Activated naive CD4-positive, alpha-beta T cell treated with anti-CD3 and anti-CD28 coated beads, Interleukin-2, amount 10 ng/mL, durations not matched to agents 7 days and 5 days (primary cell): ENCODE measurements around the gene SPATS2.
"Not testable (repeated sequence)": the region's sequence is repeated elsewhere in the genome, so short reads cannot be mapped to it uniquely, and the experiment has no call there.

Source experiments
- CTCF ChIA-PET: fragments of 350-600 bp; sonication (Branson Sonifier 250); formaldehyde crosslinking; loops from one replicate; lab custom pipeline; 2021; ENCODE audit warnings: antibody characterized with exemption; lab: Charles Lee
- DNase-seq: peaks from one replicate; pipeline ENCODE4 v3.0.0-alpha.2; 2020
- H3K27ac Mint-ChIP-seq: one replicate; pipeline ENCODE4 v1.8.0; 2021; ENCODE audit warnings: mild to moderate bottlenecking, moderate library complexity, mixed read lengths
- H3K27me3 Mint-ChIP-seq: one replicate; pipeline ENCODE4 v1.8.0; 2021; ENCODE audit warnings: mild to moderate bottlenecking, mixed read lengths
- H3K36me3 Mint-ChIP-seq: one replicate; pipeline ENCODE4 v1.8.0; 2021; ENCODE audit warnings: mixed read lengths
- H3K4me1 Mint-ChIP-seq: one replicate; pipeline ENCODE4 v1.8.0; 2021; ENCODE audit warnings: mixed read lengths
- H3K4me3 Mint-ChIP-seq: one replicate; pipeline ENCODE4 v1.8.0; 2021; ENCODE audit warnings: mild to moderate bottlenecking, moderate library complexity, mixed read lengths
- H3K9me3 Mint-ChIP-seq: one replicate; pipeline ENCODE4 v1.8.0; 2021; ENCODE audit warnings: mixed read lengths

Gene SPATS2

DNA sequence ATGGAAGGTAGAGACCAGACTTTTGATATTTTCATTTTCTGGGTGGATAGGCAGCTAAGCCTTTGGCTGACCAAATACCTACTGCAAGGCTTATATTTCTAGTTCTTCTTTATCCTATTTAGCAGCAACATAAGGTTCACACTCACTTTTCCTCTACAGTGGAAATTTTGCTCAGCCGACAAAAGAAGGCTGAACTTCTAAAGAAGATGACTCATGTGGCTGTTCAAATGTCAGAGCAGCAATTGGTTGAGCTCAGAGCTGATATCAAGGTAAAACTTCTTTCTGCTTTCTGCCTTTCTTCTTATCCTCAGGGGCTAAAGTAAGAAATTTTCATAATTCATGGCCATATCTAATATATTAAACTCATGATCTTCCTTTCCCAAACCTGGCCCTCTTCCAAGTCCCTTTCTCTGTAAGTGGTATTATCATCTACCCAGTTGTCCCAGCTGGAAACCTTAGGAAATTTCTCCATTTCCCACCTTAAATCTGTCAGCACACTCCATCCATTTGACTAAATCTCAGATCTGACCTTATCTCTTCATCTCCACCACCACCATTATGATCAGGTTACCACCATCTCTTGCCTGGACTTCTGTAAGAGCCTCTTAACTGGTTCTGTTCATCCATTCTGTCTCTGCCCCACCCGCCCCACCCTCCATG, 151.8 kb downstream of the SPATS2 start:
- peaks cover 2% of the 10 kb centered on the region for H3K36me3 Mint-ChIP-seq
- H3K27me3 Mint-ChIP-seq = no peaks in the 10 kb centered on the region
- H3K4me3 Mint-ChIP-seq = no peak overlapping the region
- DNase-seq = no peak
- CTCF ChIA-PET = interaction anchor here (0.6 to 12.6 kb wide), 3 partner anchors 34 to 171 kb away, joined by 3 to 309 read pairs (median 3); partner anchors contain the start of gene SPATS2
- H3K4me1 Mint-ChIP-seq = no peaks in the 10 kb centered on the region
- no peaks in the 10 kb centered on the region for H3K9me3 Mint-ChIP-seq
- H3K27ac Mint-ChIP-seq = no peak overlapping the region

DNA sequence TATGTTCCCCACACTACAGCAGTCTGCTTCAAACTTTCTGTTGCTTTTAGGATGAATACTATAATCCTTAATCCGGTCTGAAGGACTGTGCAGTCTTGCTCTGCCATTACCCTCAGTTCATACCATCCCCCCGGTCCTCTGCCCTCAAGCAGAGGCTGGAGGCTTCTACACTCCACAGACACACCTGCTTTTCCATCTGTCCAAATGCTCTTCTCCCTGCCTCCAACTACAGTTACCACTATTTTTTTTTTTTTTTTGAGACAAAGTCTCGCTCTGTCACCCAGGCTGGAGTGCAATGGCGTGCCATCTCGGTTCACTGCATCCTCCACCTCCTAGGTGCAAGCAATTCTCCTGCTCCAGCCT, 152.3 kb downstream of the SPATS2 start:
- Mint-ChIP-seq H3K4me1 (no peaks in the 10 kb centered on the region), H3K27ac (no peak overlapping the region), H3K9me3 (no peaks in the 10 kb centered on the region), H3K4me3 (no peak overlapping the region), H3K36me3 (peaks cover 2% of the 10 kb centered on the region), H3K27me3 (no peaks in the 10 kb centered on the region)
- CTCF ChIA-PET = interaction anchor here (0.6 to 12.6 kb wide), 3 partner anchors 34 to 171 kb away, joined by 3 to 309 read pairs (median 3); partner anchors contain the start of gene SPATS2
- no peak for DNase-seq

DNA sequence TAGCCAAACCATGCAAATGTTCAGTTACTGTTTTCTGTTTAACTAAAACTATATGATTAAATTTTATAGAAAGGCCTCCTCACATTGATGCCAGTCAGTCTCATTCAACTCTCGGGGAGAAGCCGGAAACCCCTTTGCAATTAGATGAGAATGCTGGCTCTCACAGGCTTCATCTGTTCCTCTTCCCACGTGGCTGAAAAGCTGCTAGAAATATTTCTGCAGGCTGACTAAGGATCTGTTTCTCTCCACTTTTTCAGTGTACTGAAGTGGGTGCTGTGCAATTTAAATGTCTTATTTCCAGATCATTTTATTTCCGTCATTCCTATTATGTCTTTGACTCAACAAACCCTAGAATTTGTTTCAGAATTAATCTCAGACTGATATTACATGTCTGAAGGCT, 154.1 kb downstream of the SPATS2 start:
- Mint-ChIP-seq H3K27ac (no peak overlapping the region), H3K36me3 (peaks cover 8% of the 10 kb centered on the region), H3K27me3 (no peaks in the 10 kb centered on the region), H3K9me3 (no peaks in the 10 kb centered on the region), H3K4me3 (no peak overlapping the region), H3K4me1 (no peaks in the 10 kb centered on the region)
- CTCF ChIA-PET = no interaction called here
- DNase-seq = no peak

DNA sequence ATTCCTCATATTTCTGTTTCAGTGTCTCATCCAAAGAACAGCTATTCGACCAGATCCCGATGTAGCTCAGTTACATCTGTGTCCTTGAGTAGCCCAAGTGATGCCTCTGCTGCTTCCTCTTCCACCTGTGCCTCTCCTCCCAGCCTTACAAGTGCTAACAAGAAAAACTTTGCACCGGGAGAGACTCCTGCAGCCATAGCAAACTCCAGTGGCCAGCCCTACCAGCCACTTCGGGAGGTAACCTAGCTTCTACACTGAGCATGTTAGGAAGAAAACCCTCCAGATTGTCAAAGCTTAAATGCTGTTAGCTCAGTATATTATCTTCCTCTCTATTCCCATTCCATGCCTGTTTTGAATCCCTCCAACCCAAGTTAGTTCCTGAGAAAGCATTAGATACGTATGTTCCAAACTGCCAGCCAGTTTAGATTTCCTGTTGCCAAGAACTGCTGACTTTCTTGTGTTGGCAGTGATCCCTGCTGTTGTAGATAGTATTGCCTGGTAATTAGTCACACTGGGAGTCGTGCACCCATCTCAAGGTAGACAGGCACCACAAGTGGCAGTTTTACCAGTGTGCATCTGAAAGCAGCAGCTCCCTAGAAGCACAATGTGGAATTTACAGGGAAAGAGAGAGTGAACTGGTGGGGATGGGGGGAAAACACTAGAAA, 157.5 kb downstream of the SPATS2 start:
- no peak for DNase-seq
- CTCF ChIA-PET = interaction anchor here (0.9 to 5.4 kb wide), 5 partner anchors 11 to 166 kb away, joined by 3 to 24 read pairs (median 3); no protein-coding TSS in a partner anchor
- Mint-ChIP-seq H3K27ac (no peak overlapping the region), H3K4me1 (no peaks in the 10 kb centered on the region), H3K27me3 (peaks cover 5% of the 10 kb centered on the region), H3K36me3 (peaks cover 8% of the 10 kb centered on the region), H3K9me3 (no peaks in the 10 kb centered on the region), H3K4me3 (no peak overlapping the region)

DNA sequence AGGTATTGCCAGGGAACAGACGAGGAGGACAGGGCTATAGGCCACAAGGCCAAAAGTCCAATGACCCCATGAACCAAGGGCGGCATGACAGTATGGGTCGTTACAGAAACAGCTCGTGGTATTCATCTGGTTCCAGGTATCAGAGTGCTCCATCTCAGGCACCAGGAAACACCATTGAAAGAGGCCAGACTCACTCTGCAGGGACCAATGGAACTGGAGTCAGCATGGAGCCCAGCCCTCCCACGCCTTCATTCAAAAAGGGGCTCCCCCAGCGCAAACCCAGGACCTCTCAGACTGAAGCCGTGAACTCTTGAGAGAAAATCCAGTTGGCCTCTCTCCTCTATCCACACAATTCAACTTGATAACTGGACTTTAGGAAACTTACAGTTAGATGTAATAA, 158.7 kb downstream of the SPATS2 start:
- Mint-ChIP-seq H3K9me3 (no peaks in the 10 kb centered on the region), H3K36me3 (peaks cover 6% of the 10 kb centered on the region), H3K27me3 (peaks cover 5% of the 10 kb centered on the region), H3K27ac (no peak overlapping the region), H3K4me1 (no peaks in the 10 kb centered on the region), H3K4me3 (no peak overlapping the region)
- DNase-seq = no peak
- CTCF ChIA-PET = interaction anchor here (1.3 to 5.4 kb wide), 3 partner anchors 12 to 167 kb away, joined by 4 to 24 read pairs (median 10); no protein-coding TSS in a partner anchor

DNA sequence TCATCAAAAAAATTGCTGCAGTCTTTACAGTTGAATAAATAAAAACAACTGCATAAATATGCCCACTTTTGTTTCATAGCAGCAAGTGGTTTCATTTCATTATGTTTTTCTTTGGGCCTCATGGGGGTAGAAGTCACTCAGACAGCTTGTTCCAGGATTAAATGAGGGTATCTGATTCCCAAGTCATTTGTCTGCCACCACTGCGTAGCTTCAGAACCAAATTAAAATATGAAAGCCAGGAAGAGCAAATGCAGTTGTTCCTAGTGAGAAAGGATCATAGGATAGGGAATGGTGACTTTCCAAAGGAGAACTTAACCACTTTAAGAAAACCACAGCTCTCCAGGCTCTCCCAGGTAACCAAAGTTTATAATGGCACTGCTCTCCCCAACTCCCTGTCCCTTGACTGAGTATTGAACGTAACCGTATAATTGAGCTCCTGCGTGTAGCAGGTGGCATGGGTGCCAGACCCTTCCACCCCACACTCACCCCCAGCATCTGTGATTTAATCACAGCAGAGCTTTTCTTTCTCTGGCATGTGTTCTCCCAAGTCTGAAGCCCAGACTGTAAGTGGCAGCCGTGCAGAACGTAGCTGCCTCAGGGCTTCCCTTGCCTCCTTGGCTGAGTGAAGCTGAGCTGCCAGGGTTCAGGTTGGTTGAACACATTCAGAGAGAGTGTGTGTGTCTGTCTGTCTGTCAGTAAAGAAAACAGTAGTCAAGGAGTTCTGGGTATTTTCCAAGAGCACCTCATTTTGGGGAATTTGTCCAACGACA, 160.3 kb downstream of the SPATS2 start:
- Mint-ChIP-seq H3K36me3 (peaks cover 6% of the 10 kb centered on the region), H3K9me3 (no peaks in the 10 kb centered on the region), H3K27ac (no peak overlapping the region), H3K4me3 (no peak overlapping the region), H3K27me3 (peaks cover 5% of the 10 kb centered on the region), H3K4me1 (no peaks in the 10 kb centered on the region)
- no peak for DNase-seq
- CTCF ChIA-PET = interaction anchor here (0.8 to 5.4 kb wide), 4 partner anchors 11 to 232 kb away, joined by 3 to 24 read pairs (median 7); partner anchors contain the start of gene KCNH3

DNA sequence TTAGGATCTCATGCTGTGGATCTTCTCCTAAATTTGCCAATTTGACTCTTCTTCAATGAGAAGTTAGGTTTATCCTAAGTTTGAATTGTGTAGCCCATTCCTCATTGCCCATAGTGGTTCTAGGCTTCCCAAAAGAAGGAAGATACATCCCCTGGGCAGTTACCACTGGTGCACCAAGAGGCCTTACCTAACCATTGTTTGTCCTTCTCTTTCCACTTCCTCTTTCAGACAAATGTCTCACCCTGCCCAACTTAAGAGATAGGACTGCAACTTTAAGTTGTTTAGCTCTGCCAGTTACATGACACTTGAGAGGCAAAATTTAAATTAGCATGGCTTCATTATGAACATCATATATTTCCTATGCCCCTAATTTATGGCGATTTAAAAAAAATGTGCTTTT, 162.2 kb downstream of the SPATS2 start:
- CTCF ChIA-PET = interaction anchor here (1.1 kb wide), 1 partner anchor 14 kb away, joined by 4 read pairs; no protein-coding TSS in a partner anchor
- peaks cover 6% of the 10 kb centered on the region for H3K36me3 Mint-ChIP-seq
- no peak overlapping the region for H3K27ac Mint-ChIP-seq
- H3K9me3 Mint-ChIP-seq = no peaks in the 10 kb centered on the region
- no peaks in the 10 kb centered on the region for H3K4me1 Mint-ChIP-seq
- no peak overlapping the region for H3K4me3 Mint-ChIP-seq
- no peak for DNase-seq
- peaks cover 23% of the 10 kb centered on the region for H3K27me3 Mint-ChIP-seq

DNA sequence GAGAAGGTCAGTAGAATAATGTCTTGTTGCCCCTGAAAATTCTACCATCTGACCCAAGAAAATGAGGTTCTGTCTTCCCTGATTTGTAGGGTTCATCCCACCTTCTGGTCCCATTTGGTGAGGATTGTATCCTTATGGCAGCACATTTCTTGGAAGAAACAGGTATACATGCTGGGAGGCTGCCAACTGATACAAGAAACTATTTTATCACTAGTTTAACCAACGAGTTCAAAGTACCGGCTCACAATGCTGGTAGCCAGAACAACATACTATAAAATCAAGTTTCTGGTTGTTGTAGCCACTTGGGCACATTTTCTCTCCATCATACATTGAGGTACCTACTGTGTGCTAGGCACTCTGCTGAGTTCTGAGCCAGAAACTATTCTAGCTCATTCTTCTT, 164.5 kb downstream of the SPATS2 start:
- Mint-ChIP-seq H3K4me3 (no peak overlapping the region), H3K36me3 (no peaks in the 10 kb centered on the region), H3K27ac (no peak overlapping the region), H3K9me3 (no peaks in the 10 kb centered on the region), H3K4me1 (no peaks in the 10 kb centered on the region), H3K27me3 (peaks cover 46% of the 10 kb centered on the region)
- CTCF ChIA-PET = interaction anchor here (0.6 to 2.4 kb wide), 4 partner anchors 18 to 190 kb away, joined by 3 to 8 read pairs (median 4); no protein-coding TSS in a partner anchor
- DNase-seq = no peak

DNA sequence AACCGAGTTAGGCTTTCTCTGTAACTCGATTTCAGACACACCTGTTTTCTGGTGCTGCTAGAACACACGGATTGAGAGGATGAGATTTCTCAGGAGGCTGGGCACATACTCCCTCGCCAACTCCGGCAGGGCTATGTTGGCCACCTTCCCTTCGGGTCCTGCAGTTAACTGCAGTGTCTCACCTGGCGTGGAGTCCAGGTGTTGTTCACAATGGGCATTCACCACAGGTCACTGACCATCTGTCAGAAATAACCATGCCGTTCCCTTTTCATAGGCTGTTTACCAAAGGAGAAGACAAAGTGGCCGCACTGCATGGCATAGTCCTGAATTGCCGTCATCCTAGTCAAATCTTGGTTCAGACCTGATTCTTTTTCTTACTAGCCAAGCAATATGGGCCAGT, 166.1 kb downstream of the SPATS2 start:
- CTCF ChIA-PET = interaction anchor here (2.1 to 2.4 kb wide), 2 partner anchors 47 to 175 kb away, joined by 5 to 8 read pairs; no protein-coding TSS in a partner anchor
- DNase-seq = no peak
- H3K27me3 Mint-ChIP-seq = peaks cover 57% of the 10 kb centered on the region
- no peaks in the 10 kb centered on the region for H3K36me3 Mint-ChIP-seq
- no peak overlapping the region for H3K4me3 Mint-ChIP-seq
- H3K4me1 Mint-ChIP-seq = peaks cover 8% of the 10 kb centered on the region
- no peak overlapping the region for H3K27ac Mint-ChIP-seq
- H3K9me3 Mint-ChIP-seq = no peaks in the 10 kb centered on the region

DNA sequence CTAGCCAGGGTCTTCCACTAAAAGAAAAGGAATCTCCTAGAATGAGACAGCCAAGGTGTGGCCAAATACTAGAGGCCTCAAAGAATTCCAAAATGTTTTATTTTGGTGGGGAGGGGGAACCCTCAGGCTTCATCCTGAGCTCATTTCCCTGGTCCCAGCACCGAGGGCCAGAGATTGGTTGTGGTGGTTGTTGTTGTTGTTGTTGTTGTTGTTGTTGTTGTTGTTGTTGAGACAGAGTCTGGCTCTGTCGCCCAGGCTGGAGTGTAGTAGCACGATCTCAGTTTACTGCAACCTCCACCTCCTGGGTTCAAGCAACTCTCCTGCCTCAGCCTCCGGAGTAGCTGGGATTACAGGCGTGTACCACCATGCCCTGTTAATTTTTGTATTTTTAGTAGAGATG, 166.9 kb downstream of the SPATS2 start:
- not testable (repeated sequence) for H3K9me3 Mint-ChIP-seq, H3K4me3 Mint-ChIP-seq, H3K36me3 Mint-ChIP-seq, H3K4me1 Mint-ChIP-seq, DNase-seq, H3K27ac Mint-ChIP-seq
- CTCF ChIA-PET = interaction anchor here (1.8 kb wide), 1 partner anchor 17 kb away, joined by 4 read pairs; no protein-coding TSS in a partner anchor
- peaks cover 64% of the 10 kb centered on the region for H3K27me3 Mint-ChIP-seq

DNA sequence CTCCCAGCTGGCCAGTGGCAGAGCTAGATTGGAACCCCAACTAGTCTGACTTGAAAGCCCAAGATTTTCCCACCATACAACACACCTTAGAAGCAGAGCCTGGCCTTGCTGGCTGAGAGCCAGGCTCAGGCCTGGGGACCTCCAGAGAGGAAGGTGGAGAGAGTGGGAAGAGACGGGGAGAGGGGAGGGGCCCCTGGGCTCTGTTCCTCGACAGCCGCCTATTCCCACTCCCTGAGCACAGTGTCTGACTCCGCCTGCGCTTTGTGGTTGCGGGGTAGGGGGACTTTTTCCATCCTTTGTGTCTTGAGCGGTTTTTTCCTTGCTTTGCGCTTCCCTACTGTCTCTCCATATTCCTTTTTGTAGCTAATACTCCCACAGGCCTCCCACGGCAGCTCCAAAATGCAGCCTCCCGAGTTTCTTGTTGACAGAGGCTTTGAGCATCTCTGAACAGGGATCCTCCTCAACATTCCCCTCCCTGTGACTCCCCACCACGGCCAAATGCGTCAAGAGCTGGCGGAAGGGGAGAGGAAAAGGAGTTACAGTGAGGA, 167.5 kb downstream of the SPATS2 start:
- peaks cover 14% of the 10 kb centered on the region for H3K4me1 Mint-ChIP-seq
- no peak for DNase-seq
- CTCF ChIA-PET = interaction anchor here (1.1 to 1.8 kb wide), 2 partner anchors 16 to 18 kb away, joined by 4 to 5 read pairs; no protein-coding TSS in a partner anchor
- peaks cover 70% of the 10 kb centered on the region for H3K27me3 Mint-ChIP-seq
- no peaks in the 10 kb centered on the region for H3K9me3 Mint-ChIP-seq
- H3K27ac Mint-ChIP-seq = no peak overlapping the region
- H3K36me3 Mint-ChIP-seq = no peaks in the 10 kb centered on the region
- no peak overlapping the region for H3K4me3 Mint-ChIP-seq

DNA sequence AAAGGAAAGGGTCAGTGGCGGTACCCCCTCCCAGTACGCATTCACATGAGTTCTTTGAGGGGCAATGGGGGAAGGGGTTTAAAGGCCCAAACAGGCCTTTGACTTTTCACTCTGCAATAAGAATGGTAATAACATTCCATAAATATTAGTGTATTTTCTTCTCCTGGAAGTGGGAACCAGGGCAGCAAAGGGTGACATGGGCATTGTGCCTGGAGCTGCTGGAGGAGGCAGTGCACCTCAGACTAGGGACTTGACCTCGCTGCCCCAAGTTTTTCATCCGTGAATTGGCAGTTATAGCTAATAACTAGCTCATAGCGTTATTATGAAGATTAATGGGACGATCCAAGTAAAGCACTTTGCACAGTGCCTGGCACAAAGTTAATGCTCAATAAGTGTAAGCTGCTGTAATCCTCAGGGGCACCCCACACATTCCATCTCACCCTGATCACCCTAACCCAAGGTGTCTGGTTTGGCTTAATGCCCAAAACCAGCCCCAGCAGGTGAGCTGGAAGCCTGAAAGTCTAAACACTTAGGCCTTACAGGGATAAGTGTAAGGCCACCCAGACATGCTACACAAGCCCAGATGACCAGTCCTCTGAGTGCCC, 168.8 kb downstream of the SPATS2 start:
- Mint-ChIP-seq H3K27ac (no peak overlapping the region), H3K4me3 (no peak overlapping the region), H3K36me3 (no peaks in the 10 kb centered on the region), H3K4me1 (peaks cover 25% of the 10 kb centered on the region), H3K27me3 (peaks cover 83% of the 10 kb centered on the region), H3K9me3 (no peaks in the 10 kb centered on the region)
- CTCF ChIA-PET = interaction anchor here (0.6 to 1.0 kb wide), 3 partner anchors 44 to 370 kb away, joined by 3 to 8 read pairs (median 5); no protein-coding TSS in a partner anchor
- DNase-seq = no peak

DNA sequence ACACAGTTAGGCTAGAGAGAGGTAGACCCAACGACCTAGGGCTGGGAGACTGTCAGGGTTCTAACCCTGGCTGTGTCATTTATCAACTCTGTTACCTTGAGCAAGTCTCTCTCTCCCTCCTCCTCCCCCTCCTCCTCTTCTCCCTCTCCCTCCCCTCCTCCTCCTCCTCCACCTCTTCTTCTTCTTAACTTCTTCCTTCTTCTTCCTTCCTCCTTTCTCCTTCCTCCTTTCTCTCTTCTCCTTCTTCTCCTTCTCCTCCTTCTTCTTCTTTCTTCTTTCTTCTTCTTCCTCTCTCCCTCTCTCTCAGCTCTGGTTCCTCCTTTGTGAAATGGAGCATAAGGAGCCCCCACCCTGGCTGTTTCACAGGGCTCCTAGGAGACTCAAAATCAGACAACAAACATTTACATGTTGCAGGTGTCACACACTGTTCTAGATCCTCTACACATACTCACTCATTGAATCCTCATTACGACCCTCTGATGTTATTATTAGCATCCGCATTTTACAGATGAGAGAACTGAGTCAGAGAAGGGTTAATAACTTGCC, 169.3 kb downstream of the SPATS2 start:
- CTCF ChIA-PET = no interaction called here
- no peaks in the 10 kb centered on the region for H3K9me3 Mint-ChIP-seq
- H3K36me3 Mint-ChIP-seq = no peaks in the 10 kb centered on the region
- H3K27ac Mint-ChIP-seq = no peak overlapping the region
- no peak overlapping the region for H3K4me3 Mint-ChIP-seq
- H3K4me1 Mint-ChIP-seq = peaks cover 30% of the 10 kb centered on the region
- peaks cover 88% of the 10 kb centered on the region for H3K27me3 Mint-ChIP-seq
- DNase-seq = no peak
